Mesothelial cell of epicardium (in vitro differentiated cells): Measurements from ENCODE around the gene LIME1. TPM values are rescaled to one million over a fixed set of nuclear protein-coding genes. Genes with fewer than 3 reads are reported as not detected.

Experiments used
- DNase-seq, 2 experiments: peaks; one replicate each; pipeline ENCODE4 v3.0.0; 2021; ENCODE audit warnings: low spot score in 2 of 2; ENCODE audit not compliant: unreplicated experiment in 2 of 2
- H3K27ac Mint-ChIP-seq: 2 replicates; pipeline ENCODE4 v1.8.0; 2021; ENCODE audit warnings: mixed read lengths
- H3K27me3 Mint-ChIP-seq: 2 replicates; pipeline ENCODE4 v1.8.0; 2021; ENCODE audit warnings: low read depth, mixed read lengths
- H3K36me3 Mint-ChIP-seq: 2 replicates; pipeline ENCODE4 v1.8.0; 2021; ENCODE audit warnings: mixed read lengths
- H3K4me1 Mint-ChIP-seq: 2 replicates; pipeline ENCODE4 v1.8.0; 2021; ENCODE audit warnings: mixed read lengths
- H3K4me3 Mint-ChIP-seq: 2 replicates; pipeline ENCODE4 v1.8.0; 2021; ENCODE audit warnings: mild to moderate bottlenecking, moderate library complexity, mixed read lengths
- H3K9me3 Mint-ChIP-seq: 2 replicates; pipeline ENCODE4 v1.8.0; 2021; ENCODE audit warnings: mixed read lengths
- total RNA-seq: library from RNA; stranded (reverse); gene quantifications from 3 replicates; pipeline ENCODE4 v1.2.1, GENCODE V29; 2021
- TF ChIP-seq, protein P1 (sequence below): fragments of 200-600 bp; sonication (generic); IDR thresholded peaks from one replicate; pipeline ENCODE4 v1.5.0; 2021; ENCODE audit warnings: antibody characterized with exemption; ENCODE audit not compliant: unreplicated experiment

LIME1 gene
- total RNA-seq, 1 donor from 2014 or later = 18.4 TPM

GRCh38 chr20:63782521-63782971 lies 46.1 kb downstream of the LIME1 start:
- H3K27ac Mint-ChIP-seq = no peak overlapping the region
- peaks cover 2% of the 10 kb centered on the region for H3K9me3 Mint-ChIP-seq
- H3K4me3 Mint-ChIP-seq = no peak overlapping the region
- TF ChIP-seq, protein P1, sequence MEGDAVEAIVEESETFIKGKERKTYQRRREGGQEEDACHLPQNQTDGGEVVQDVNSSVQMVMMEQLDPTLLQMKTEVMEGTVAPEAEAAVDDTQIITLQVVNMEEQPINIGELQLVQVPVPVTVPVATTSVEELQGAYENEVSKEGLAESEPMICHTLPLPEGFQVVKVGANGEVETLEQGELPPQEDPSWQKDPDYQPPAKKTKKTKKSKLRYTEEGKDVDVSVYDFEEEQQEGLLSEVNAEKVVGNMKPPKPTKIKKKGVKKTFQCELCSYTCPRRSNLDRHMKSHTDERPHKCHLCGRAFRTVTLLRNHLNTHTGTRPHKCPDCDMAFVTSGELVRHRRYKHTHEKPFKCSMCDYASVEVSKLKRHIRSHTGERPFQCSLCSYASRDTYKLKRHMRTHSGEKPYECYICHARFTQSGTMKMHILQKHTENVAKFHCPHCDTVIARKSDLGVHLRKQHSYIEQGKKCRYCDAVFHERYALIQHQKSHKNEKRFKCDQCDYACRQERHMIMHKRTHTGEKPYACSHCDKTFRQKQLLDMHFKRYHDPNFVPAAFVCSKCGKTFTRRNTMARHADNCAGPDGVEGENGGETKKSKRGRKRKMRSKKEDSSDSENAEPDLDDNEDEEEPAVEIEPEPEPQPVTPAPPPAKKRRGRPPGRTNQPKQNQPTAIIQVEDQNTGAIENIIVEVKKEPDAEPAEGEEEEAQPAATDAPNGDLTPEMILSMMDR = no peak
- peaks cover 8% of the 10 kb centered on the region for H3K36me3 Mint-ChIP-seq
- H3K4me1 Mint-ChIP-seq = no peaks in the 10 kb centered on the region
- no peaks in the 10 kb centered on the region for H3K27me3 Mint-ChIP-seq
- no peak for DNase-seq

DNA sequence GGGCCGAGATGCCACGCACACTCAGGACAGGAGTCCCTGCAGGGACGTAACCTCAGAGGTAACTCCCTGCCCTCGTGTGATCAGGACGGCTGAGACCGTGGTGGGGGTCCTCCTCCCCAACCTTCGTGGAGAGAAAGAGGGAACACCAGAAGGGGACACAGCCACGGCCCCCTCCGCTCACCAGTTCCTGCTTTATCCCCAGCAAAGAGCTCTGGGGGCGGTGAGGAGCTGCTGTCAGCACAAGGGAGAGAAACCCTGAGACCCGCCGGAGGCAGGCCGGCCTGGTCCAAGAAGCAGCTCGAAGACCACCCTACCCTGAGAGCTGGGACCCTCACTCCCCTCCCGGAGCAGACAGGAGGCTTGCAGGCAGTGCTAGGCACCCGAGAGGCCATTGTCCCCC lies 47.5 kb downstream of the LIME1 start:
- DNase-seq = no peak
- H3K4me3 Mint-ChIP-seq = no peak overlapping the region
- H3K9me3 Mint-ChIP-seq = no peaks in the 10 kb centered on the region
- no peaks in the 10 kb centered on the region for H3K4me1 Mint-ChIP-seq
- H3K36me3 Mint-ChIP-seq = no peaks in the 10 kb centered on the region
- H3K27me3 Mint-ChIP-seq = no peaks in the 10 kb centered on the region
- no peak overlapping the region for H3K27ac Mint-ChIP-seq
- TF ChIP-seq, protein P1 = no peak

GRCh38 chr20:63785691-63786131 lies 49.2 kb downstream of the LIME1 start:
- Mint-ChIP-seq H3K9me3 (no peaks in the 10 kb centered on the region), H3K4me3 (no peak overlapping the region), H3K27ac (no peak overlapping the region), H3K36me3 (no peaks in the 10 kb centered on the region), H3K27me3 (no peaks in the 10 kb centered on the region), H3K4me1 (no peaks in the 10 kb centered on the region)
- TF ChIP-seq, protein P1 = no peak
- no peak for DNase-seq

- H3K27ac Mint-ChIP-seq = no peak overlapping the region
- H3K4me3 Mint-ChIP-seq = no peak overlapping the region
- DNase-seq = no peak
- no peaks in the 10 kb centered on the region for H3K4me1 Mint-ChIP-seq
- no peaks in the 10 kb centered on the region for H3K36me3 Mint-ChIP-seq
- H3K9me3 Mint-ChIP-seq = no peaks in the 10 kb centered on the region
- no peaks in the 10 kb centered on the region for H3K27me3 Mint-ChIP-seq
- TF ChIP-seq, protein P1 = no peak
Observed at GRCh38 chr20:63787302-63787701, 50.8 kb downstream of the LIME1 start.

DNA sequence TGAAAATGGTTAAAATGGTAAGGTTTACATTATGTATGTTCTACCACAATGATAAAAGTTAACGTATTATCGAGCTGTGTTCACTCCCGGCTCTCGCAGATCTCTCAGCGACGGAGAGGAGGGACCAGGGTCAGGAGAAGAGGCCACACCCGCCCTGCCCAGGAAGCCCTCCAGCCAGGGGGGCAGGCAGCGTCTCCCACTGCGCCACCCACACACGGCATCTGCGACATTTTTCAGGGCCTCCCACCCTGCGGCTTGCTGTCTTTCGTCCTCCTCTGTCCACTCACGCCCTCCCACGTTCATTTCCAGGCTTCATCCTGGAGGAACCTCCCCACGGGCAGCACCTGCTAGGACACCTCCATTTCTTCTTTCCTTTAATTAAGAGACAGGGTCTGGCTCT lies 51.3 kb downstream of the LIME1 start:
- Mint-ChIP-seq H3K4me3 (no peak overlapping the region), H3K27me3 (no peaks in the 10 kb centered on the region), H3K4me1 (no peaks in the 10 kb centered on the region)

More for the DNA sequence above, 51.3 kb downstream of the LIME1 start:
- Mint-ChIP-seq H3K36me3 (no peaks in the 10 kb centered on the region), H3K27ac (no peak overlapping the region), H3K9me3 (no peaks in the 10 kb centered on the region)
- DNase-seq = no peak
- TF ChIP-seq, protein P1 = no peak

Other genes with a start within 250 kb of the LIME1 start
- 14.4 to 15.6 TPM (median 14.6 TPM) in 3 replicates for gene EEF1A2, start 237.6 kb upstream of the LIME1 start, total RNA-seq
- gene PPDPF, start 215.9 kb upstream of the LIME1 start, total RNA-seq = 258 to 271 TPM (median 269 TPM) in 3 replicates
- gene PTK6, start 199.3 kb upstream of the LIME1 start, total RNA-seq = 0.11 to 0.18 TPM in 2 of 3 replicates, not detected in the other
- gene SRMS, start 188.9 kb upstream of the LIME1 start, total RNA-seq = not detected in 3 replicates
- 0.86 to 1.4 TPM (median 1.1 TPM) in 3 replicates for gene FNDC11, start 182.5 kb upstream of the LIME1 start, total RNA-seq
- 35.1 to 44.4 TPM (median 40.0 TPM) in 3 replicates for gene HELZ2, start 162.4 kb upstream of the LIME1 start, total RNA-seq
- gene GMEB2, start 109.6 kb upstream of the LIME1 start, total RNA-seq = 16.1 to 17.2 TPM (median 17.0 TPM) in 3 replicates
- gene STMN3, start 83.2 kb upstream of the LIME1 start, total RNA-seq = 29.9 to 34.1 TPM (median 32.1 TPM) in 3 replicates
- 38.7 to 45.2 TPM (median 42.2 TPM) in 3 replicates for gene RTEL1, start 78.4 kb upstream of the LIME1 start, total RNA-seq
- 1.6 TPM in 1 of 3 replicates, not detected in the others for gene TNFRSF6B, start 40.0 kb upstream of the LIME1 start, total RNA-seq
- 45.3 to 47.2 TPM (median 46.1 TPM) in 3 replicates for gene ARFRP1, start 28.7 kb upstream of the LIME1 start, total RNA-seq
- 31.3 to 36.6 TPM (median 34.6 TPM) in 3 replicates for gene ZGPAT, start 28.6 kb upstream of the LIME1 start, total RNA-seq
- 114 to 122 TPM (median 122 TPM) in 3 replicates for gene SLC2A4RG, start 3.1 kb downstream of the LIME1 start, total RNA-seq
- 11.3 to 11.6 TPM (median 11.6 TPM) in 3 replicates for gene ZBTB46, start 94.6 kb downstream of the LIME1 start, total RNA-seq
- not detected in 3 replicates for gene ABHD16B, start 124.8 kb downstream of the LIME1 start, total RNA-seq
- 73.1 to 77.3 TPM (median 73.8 TPM) in 3 replicates for gene TPD52L2, start 128.6 kb downstream of the LIME1 start, total RNA-seq
- 40.6 to 43.2 TPM (median 41.6 TPM) in 3 replicates for gene DNAJC5, start 158.5 kb downstream of the LIME1 start, total RNA-seq
- gene UCKL1, start 219.8 kb downstream of the LIME1 start, total RNA-seq = 56.8 to 60.0 TPM (median 58.0 TPM) in 3 replicates
- gene ZNF512B, start 233.3 kb downstream of the LIME1 start, total RNA-seq = 60.0 to 62.0 TPM (median 61.0 TPM) in 3 replicates
- gene SAMD10, start 243.0 kb downstream of the LIME1 start, total RNA-seq = 10.3 to 11.7 TPM (median 11.4 TPM) in 3 replicates
- gene PRPF6, start 244.5 kb downstream of the LIME1 start, total RNA-seq = 65.2 to 68.2 TPM (median 65.9 TPM) in 3 replicates